Body of pancreas (tissue), 4 donors: ENCODE results near the gene VEZT. TPM values are rescaled to one million over a fixed set of nuclear protein-coding genes. Genes with fewer than 3 reads are reported as not detected.
"Not testable (repeated sequence)": the region's sequence is repeated elsewhere in the genome, so short reads cannot be mapped to it uniquely, and the experiment has no call there.

Experiments
- ATAC-seq: fragments of 150-250 bp; one replicate; pipeline ENCODE4 v1.9.1; 2016
- DNase-seq, 4 donors: peaks; one replicate each; pipeline ENCODE4 v3.0.0-alpha.2; 2019
- H3K27ac ChIP-seq, 4 donors: fragments of 200-600 bp; sonication (generic); 1 replicate in 3 of 4; 2 replicates in 1 of 4; pipeline versions ENCODE4 v1.5.1 to v1.6.1; 2016 to 2019; ENCODE audit warnings: mild to moderate bottlenecking in 1 of 4, mixed read lengths in 1 of 4, moderate library complexity in 1 of 4
- H3K27me3 ChIP-seq, 2 donors: fragments of 200-600 bp; sonication (generic); one replicate each; pipeline ENCODE4 v1.6.0; 2016; ENCODE audit warnings: mild to moderate bottlenecking in 1 of 2
- H3K36me3 ChIP-seq, 2 donors: fragments of 200-600 bp; sonication (generic); replicated peaks in 1 of 2; 2 replicates each; pipeline ENCODE4 v1.5.1; 2016; ENCODE audit warnings: low read depth in 2 of 2; ENCODE audit not compliant: insufficient read depth in 1 of 2
- H3K4me1 ChIP-seq: fragments of 200-600 bp; sonication (generic); one replicate; pipeline ENCODE4 v1.6.0; 2016
- H3K4me3 ChIP-seq, 2 donors: fragments of 200-600 bp; sonication (generic); 1 replicate in 1 of 2; 2 replicates in 1 of 2; pipeline ENCODE4 v1.5.1; 2016 to 2019
- H3K9me3 ChIP-seq, 3 donors: fragments of 200-600 bp; sonication (generic); 1 replicate in 2 of 3; 2 replicates in 1 of 3; pipeline ENCODE4 v1.5.1; 2016
- POLR2A ChIP-seq, 3 donors: fragments of 450-650 bp; IDR thresholded peaks; one replicate each; pipeline ENCODE4 v1.6.1; 2016; ENCODE audit warnings: antibody characterized with exemption in 3 of 3, mild to moderate bottlenecking in 2 of 3
- WGBS, 2 donors: methylation state at CpG; one replicate each; pipeline ENCODE4 v1.1.5; 2017; 5-methylcytosine and 5-hydroxymethylcytosine counted together
- intact Hi-C: fragments of 100-400 bp; cut with DNase I; formaldehyde crosslinking; loops from one replicate; pipeline ENCODE4 v1.15.1; 2023
- total RNA-seq, 2 donors: library from RNA; depleted of rRNA; stranded (reverse); fragments of >200 nt; gene quantifications; one replicate each; pipeline ENCODE4 v1.1.0, GENCODE V29; 2016
- TF ChIP-seq, protein P1 (sequence below), 7 experiments: fragments of 450-650 bp in 4 of 7; fragments of 200-600 bp in 3 of 7; sonication (generic) in 3 of 7; IDR thresholded peaks; one replicate each; pipeline ENCODE4 v1.5.1; 2016 to 2019; ENCODE audit warnings: antibody characterized with exemption in 7 of 7

VEZT gene
- total RNA-seq, 2 donors from 2014 or later: 50.8 to 56.4 TPM

GRCh38 chr12:95323212-95323611 lies 105.6 kb downstream of the VEZT start:
- ATAC-seq (no peak), DNase-seq (no peak)
- H3K4me3 ChIP-seq: no peak overlapping the region
- no peaks in the 10 kb centered on the region for H3K36me3 ChIP-seq
- TF ChIP-seq, protein P1, sequence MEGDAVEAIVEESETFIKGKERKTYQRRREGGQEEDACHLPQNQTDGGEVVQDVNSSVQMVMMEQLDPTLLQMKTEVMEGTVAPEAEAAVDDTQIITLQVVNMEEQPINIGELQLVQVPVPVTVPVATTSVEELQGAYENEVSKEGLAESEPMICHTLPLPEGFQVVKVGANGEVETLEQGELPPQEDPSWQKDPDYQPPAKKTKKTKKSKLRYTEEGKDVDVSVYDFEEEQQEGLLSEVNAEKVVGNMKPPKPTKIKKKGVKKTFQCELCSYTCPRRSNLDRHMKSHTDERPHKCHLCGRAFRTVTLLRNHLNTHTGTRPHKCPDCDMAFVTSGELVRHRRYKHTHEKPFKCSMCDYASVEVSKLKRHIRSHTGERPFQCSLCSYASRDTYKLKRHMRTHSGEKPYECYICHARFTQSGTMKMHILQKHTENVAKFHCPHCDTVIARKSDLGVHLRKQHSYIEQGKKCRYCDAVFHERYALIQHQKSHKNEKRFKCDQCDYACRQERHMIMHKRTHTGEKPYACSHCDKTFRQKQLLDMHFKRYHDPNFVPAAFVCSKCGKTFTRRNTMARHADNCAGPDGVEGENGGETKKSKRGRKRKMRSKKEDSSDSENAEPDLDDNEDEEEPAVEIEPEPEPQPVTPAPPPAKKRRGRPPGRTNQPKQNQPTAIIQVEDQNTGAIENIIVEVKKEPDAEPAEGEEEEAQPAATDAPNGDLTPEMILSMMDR (IDR thresholded peaks at IDR 0.05): no peak
- no peaks in the 10 kb centered on the region for H3K9me3 ChIP-seq
- no peaks in the 10 kb centered on the region for H3K27me3 ChIP-seq
- H3K4me1 ChIP-seq: peaks cover 10% of the 10 kb centered on the region
- no peak overlapping the region for H3K27ac ChIP-seq
- intact Hi-C loops: no loop called here

DNA sequence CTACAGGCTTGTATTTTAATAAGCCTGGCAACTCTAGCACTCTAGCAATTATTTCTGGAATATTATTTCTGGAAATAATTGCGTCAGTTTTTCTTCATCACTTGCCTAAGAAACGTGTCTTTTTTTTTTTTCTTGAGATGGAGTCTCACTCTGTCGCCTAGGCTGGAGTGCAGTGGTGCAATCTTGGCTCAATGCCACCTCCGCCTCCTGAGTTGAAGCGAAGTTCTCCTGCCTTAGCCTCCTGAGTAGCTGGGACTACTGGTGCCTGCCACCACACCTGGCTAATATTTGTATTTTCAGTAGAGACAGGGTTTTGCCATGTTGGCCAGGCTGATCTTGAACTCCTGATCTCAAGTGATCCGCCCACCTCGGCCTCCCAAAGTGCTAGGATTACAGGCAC lies 106.6 kb downstream of the VEZT start:
- ATAC-seq, H3K9me3 ChIP-seq, intact Hi-C loops, H3K27ac ChIP-seq, H3K27me3 ChIP-seq, H3K4me3 ChIP-seq, H3K36me3 ChIP-seq, DNase-seq, H3K4me1 ChIP-seq: not testable (repeated sequence)
- WGBS, 2 donors: 78 to 82% methylated on average over 7 of the region's 7 CpGs

DNA sequence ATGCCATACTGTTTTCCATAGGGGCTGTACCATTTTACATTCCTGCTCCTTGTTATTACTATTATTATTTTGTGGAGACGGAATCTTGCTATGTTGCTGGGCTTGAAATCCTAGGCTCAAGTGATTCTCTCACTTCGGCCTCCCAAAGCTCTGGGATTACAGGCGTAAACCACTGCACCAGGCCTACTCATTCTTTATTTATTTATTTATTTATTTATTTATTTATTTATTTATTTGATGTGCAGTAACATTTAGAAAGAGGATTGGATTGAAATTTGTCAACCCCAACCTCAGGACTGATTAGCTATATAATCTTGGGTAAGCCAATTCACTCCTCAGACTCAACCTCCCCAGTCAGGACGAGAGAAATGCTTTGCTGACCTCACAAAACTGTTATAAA lies 107.9 kb downstream of the VEZT start:
- no peaks in the 10 kb centered on the region for H3K27me3 ChIP-seq
- intact Hi-C loops: no loop called here
- no peak for TF ChIP-seq POLR2A (IDR thresholded peaks at IDR 0.05)
- TF ChIP-seq, protein P1 (IDR thresholded peaks at IDR 0.05): no peak
- H3K36me3 ChIP-seq: no peaks in the 10 kb centered on the region
- H3K4me3 ChIP-seq: no peak overlapping the region
- peaks cover 10% of the 10 kb centered on the region for H3K4me1 ChIP-seq
- WGBS, 2 donors: 87 to 92% methylated on average over 4 of the region's 4 CpGs
- H3K9me3 ChIP-seq: no peaks in the 10 kb centered on the region
- no peak overlapping the region for H3K27ac ChIP-seq
- ATAC-seq: no peak
- no peak for DNase-seq

- DNase-seq: no peak
- intact Hi-C loops: no loop called here
- Histone ChIP-seq H3K27ac (peak overlapping the region in 1 of 4 donors; percentile 5), H3K4me1 (peaks cover 10% of the 10 kb centered on the region), H3K27me3 (no peaks in the 10 kb centered on the region), H3K36me3 (no peaks in the 10 kb centered on the region), H3K4me3 (no peak overlapping the region), H3K9me3 (no peaks in the 10 kb centered on the region)
- WGBS, 2 donors: 4 to 15% methylated on average over 1 of the region's 1 CpG
- no peak for TF ChIP-seq POLR2A (IDR thresholded peaks at IDR 0.05)
- TF ChIP-seq, protein P1 (IDR thresholded peaks at IDR 0.05): no peak
- ATAC-seq: no peak
Observed at GRCh38 chr12:95326445-95326844, 108.8 kb downstream of the VEZT start.

GRCh38 chr12:95326855-95327254 lies 109.2 kb downstream of the VEZT start:
- Histone ChIP-seq H3K4me3 (no peak overlapping the region), H3K36me3 (no peaks in the 10 kb centered on the region), H3K27ac (no peak overlapping the region), H3K4me1 (peaks cover 10% of the 10 kb centered on the region), H3K27me3 (no peaks in the 10 kb centered on the region), H3K9me3 (no peaks in the 10 kb centered on the region)
- intact Hi-C loops: no loop called here
- TF ChIP-seq POLR2A (IDR thresholded peaks at IDR 0.05): no peak
- TF ChIP-seq, protein P1 (IDR thresholded peaks at IDR 0.05): no peak
- WGBS, 2 donors: 67 to 71% methylated on average over 5 of the region's 5 CpGs
- ATAC-seq (no peak), DNase-seq (no peak)
